Measurements from ENCODE around the gene ZNF786. TPM values are rescaled to one million over a fixed set of nuclear protein-coding genes. Genes with fewer than 3 reads are reported as not detected.

The ZNF786 gene
- total and polyA plus RNA-seq, 9 donors = 3.9 to 11.6 (median 7.8) TPM

- Histone ChIP-seq H3K4me1 (ENCODE audit: insufficient read depth) (no peaks in the 10 kb centered on the region), H3K36me3 (no peaks in the 10 kb centered on the region), H3K27ac (no peak overlapping the region), H3K4me3 (no peak overlapping the region), H3K27me3 (no peaks in the 10 kb centered on the region), H3K9me3 (no peaks in the 10 kb centered on the region)
- DNase-seq = no peak
- intact Hi-C loops (cut with DNase I) = no loop called here
- WGBS, 3 donors = 88 to 96% (median 91%) methylated on average over 9 of the region's 9 CpGs
- TF ChIP-seq EP300 (IDR thresholded peaks at IDR 0.05) = no peak
- TF ChIP-seq POLR2A (IDR thresholded peaks at IDR 0.05) = no peak
- TF ChIP-seq, protein P1, sequence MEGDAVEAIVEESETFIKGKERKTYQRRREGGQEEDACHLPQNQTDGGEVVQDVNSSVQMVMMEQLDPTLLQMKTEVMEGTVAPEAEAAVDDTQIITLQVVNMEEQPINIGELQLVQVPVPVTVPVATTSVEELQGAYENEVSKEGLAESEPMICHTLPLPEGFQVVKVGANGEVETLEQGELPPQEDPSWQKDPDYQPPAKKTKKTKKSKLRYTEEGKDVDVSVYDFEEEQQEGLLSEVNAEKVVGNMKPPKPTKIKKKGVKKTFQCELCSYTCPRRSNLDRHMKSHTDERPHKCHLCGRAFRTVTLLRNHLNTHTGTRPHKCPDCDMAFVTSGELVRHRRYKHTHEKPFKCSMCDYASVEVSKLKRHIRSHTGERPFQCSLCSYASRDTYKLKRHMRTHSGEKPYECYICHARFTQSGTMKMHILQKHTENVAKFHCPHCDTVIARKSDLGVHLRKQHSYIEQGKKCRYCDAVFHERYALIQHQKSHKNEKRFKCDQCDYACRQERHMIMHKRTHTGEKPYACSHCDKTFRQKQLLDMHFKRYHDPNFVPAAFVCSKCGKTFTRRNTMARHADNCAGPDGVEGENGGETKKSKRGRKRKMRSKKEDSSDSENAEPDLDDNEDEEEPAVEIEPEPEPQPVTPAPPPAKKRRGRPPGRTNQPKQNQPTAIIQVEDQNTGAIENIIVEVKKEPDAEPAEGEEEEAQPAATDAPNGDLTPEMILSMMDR (IDR thresholded peaks at IDR 0.05) = no peak
Measured at GRCh38 chr7:149077594-149077993, 12.9 kb downstream of the ZNF786 start.

- WGBS, 3 donors = 98 to 100% (median 100%) methylated on average over 2 of the region's 2 CpGs
- no peak for DNase-seq
- no peaks in the 10 kb centered on the region for H3K4me1 ChIP-seq (ENCODE audit: insufficient read depth)
- no peaks in the 10 kb centered on the region for H3K36me3 ChIP-seq
- no peak overlapping the region for H3K4me3 ChIP-seq
- no peaks in the 10 kb centered on the region for H3K9me3 ChIP-seq
- no peak for TF ChIP-seq EP300 (IDR thresholded peaks at IDR 0.05)
- TF ChIP-seq POLR2A (IDR thresholded peaks at IDR 0.05) = no peak
- TF ChIP-seq, protein P1 (IDR thresholded peaks at IDR 0.05) = no peak
- intact Hi-C loops (cut with DNase I) = no loop called here
- H3K27me3 ChIP-seq = no peaks in the 10 kb centered on the region
- no peak overlapping the region for H3K27ac ChIP-seq
Measured at GRCh38 chr7:149075286-149075685, 15.2 kb downstream of the ZNF786 start.

DNA sequence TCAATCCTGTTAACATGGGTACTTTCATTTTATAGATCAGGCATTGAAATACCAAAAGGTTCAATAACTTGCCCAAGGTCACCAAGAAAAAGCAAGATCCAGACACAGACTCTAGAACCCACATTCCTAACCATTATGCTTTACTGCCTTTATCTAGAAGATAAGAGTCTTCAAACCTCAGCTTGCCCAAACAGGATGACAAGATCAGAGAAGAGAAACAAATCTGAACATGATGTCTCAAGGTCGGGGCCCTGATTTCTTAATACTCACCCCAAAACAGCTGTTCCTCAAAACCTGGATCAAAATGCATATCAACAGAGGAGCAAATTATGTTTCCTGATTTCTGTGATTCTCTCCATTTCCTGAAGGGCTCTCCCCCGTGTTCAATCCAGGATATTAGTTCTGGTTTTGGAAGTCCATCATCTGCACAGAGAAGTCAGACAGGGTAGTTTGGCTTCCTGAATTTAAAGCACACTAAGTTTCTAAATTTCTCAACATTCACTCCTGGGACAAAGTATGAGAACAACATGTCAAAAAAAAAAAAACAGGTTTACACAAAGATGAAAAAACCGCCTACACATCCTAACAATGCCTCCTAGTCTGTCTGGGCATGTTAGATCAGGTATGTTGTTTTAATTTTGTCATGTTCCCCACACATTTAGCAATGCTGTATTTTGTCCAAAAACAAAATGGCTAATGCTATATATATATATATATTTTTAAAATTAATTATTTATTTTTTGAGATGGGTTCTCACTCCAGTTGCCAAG, 16.2 kb downstream of the ZNF786 start:
- TF ChIP-seq EP300 (IDR thresholded peaks at IDR 0.05) (no peak), POLR2A (IDR thresholded peaks at IDR 0.05) (no peak)
- Histone ChIP-seq H3K36me3 (no peaks in the 10 kb centered on the region), H3K4me3 (no peak overlapping the region), H3K9me3 (no peaks in the 10 kb centered on the region), H3K4me1 (ENCODE audit: insufficient read depth) (no peaks in the 10 kb centered on the region), H3K27ac (no peak overlapping the region), H3K27me3 (no peaks in the 10 kb centered on the region)
- no peak for DNase-seq
- WGBS, 3 donors = 73 to 80% (median 74%) methylated on average over 3 of the region's 3 CpGs
- intact Hi-C loops (cut with DNase I) = no loop called here

DNA sequence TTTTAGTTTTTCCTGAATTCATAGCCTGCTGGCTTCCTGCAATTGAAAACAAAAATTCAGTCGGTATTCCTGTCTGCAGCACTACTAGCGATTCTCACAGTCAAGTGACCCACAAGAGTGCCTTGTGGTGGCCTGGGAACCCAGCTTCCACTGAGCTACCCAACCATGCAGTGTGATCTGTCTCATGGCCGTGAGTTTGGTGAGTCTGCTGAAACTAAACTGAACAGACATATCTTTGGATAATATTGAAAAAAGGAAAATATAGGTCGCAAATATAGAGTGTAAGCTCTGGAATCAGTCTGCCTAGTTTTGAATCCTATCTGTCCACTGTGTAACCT, 18.1 kb downstream of the ZNF786 start:
- 90 to 91% (median 90%) methylated on average over 4 of the region's 4 CpGs for WGBS, 3 donors
- H3K4me3 ChIP-seq = no peak overlapping the region
- no peaks in the 10 kb centered on the region for H3K4me1 ChIP-seq (ENCODE audit: insufficient read depth)
- H3K36me3 ChIP-seq = no peaks in the 10 kb centered on the region
- H3K27ac ChIP-seq = no peak overlapping the region
- no peaks in the 10 kb centered on the region for H3K9me3 ChIP-seq
- no peak for DNase-seq
- intact Hi-C loops (cut with DNase I) = no loop called here
- no peak for TF ChIP-seq EP300 (IDR thresholded peaks at IDR 0.05)
- TF ChIP-seq, protein P1 (IDR thresholded peaks at IDR 0.05) = no peak
- no peak for TF ChIP-seq POLR2A (IDR thresholded peaks at IDR 0.05)
- H3K27me3 ChIP-seq = no peaks in the 10 kb centered on the region

- no peaks in the 10 kb centered on the region for H3K4me1 ChIP-seq (ENCODE audit: insufficient read depth)
- H3K9me3 ChIP-seq = no peaks in the 10 kb centered on the region
- peak in 3 of 5 donors; percentile 23 to 58 (median 39) for DNase-seq
- intact Hi-C loops (cut with DNase I) = no loop called here
- no peak overlapping the region for H3K27ac ChIP-seq
- TF ChIP-seq EP300 (IDR thresholded peaks at IDR 0.05) (no peak), POLR2A (IDR thresholded peaks at IDR 0.05) (no peak)
- TF ChIP-seq, protein P1 (IDR thresholded peaks at IDR 0.05) = no peak
- no peaks in the 10 kb centered on the region for H3K27me3 ChIP-seq
- H3K4me3 ChIP-seq = no peak overlapping the region
- 64 to 71% (median 67%) methylated on average over 45 to 46 of the region's 46 CpGs for WGBS, 3 donors
- no peaks in the 10 kb centered on the region for H3K36me3 ChIP-seq
Measured at GRCh38 chr7:149071641-149072437, 18.7 kb downstream of the ZNF786 start.

All from ovary (tissue), 9 donors.